Naive thymus-derived CD4-positive, alpha-beta T cell (primary cell): ENCODE data around the gene NUDT14. TPM values are rescaled to one million over a fixed set of nuclear protein-coding genes. Genes with fewer than 3 reads are reported as not detected.

Experiments used
- ATAC-seq: fragments of 150-1000 bp; cut with Tn5 transposase; 2 replicates; pipeline ENCODE4 v1.10.0; 2021; ENCODE audit warnings: mild to moderate bottlenecking, moderate library complexity
- CTCF ChIA-PET: fragments of 350-600 bp; sonication (Branson Sonifier 250); formaldehyde crosslinking; loops from one replicate; lab custom pipeline; 2021; ENCODE audit warnings: antibody characterized with exemption; lab: Charles Lee
- POLR2A ChIA-PET: fragments of 350-600 bp; sonication (Branson Sonifier 250); formaldehyde crosslinking; loops from one replicate; lab custom pipeline; 2021; ENCODE audit warnings: antibody characterized with exemption, inconsistent platforms; lab: Charles Lee
- DNase-seq, 9 donors: peaks; one replicate each; pipeline versions ENCODE4 v3.0.0 to v3.0.0-alpha.2; 2020 to 2022; ENCODE audit warnings: mixed read lengths in 1 of 9
- H3K27ac ChIP-seq: one replicate; pipeline ENCODE4 v1.7.0; 2013; ENCODE audit warnings: mild to moderate bottlenecking, low read depth, low read length, moderate library complexity
- H3K27me3 ChIP-seq, 2 donors: one replicate each; pipeline ENCODE4 v1.7.0; 2013; ENCODE audit warnings: low read length in 2 of 2, mild to moderate bottlenecking in 2 of 2, moderate library complexity in 2 of 2; ENCODE audit not compliant: control insufficient read depth in 2 of 2, insufficient read depth in 2 of 2
- H3K36me3 ChIP-seq, 3 experiments: 1 replicate in 2 of 3; 2 replicates in 1 of 3; pipeline ENCODE4 v1.7.0; 2013; ENCODE audit warnings: low read length in 3 of 3, mild to moderate bottlenecking in 3 of 3, moderate library complexity in 1 of 3; ENCODE audit not compliant: insufficient read depth in 3 of 3, control insufficient read depth in 2 of 3
- H3K4me1 ChIP-seq, 2 donors: one replicate each; pipeline ENCODE4 v1.7.0; 2013; ENCODE audit warnings: low read length in 2 of 2, mild to moderate bottlenecking in 2 of 2, moderate library complexity in 1 of 2; ENCODE audit not compliant: control insufficient read depth in 2 of 2, insufficient read depth in 2 of 2
- H3K4me3 ChIP-seq: 2 replicates; pipeline ENCODE4 v1.7.0; 2013; ENCODE audit warnings: mild to moderate bottlenecking, low read length
- H3K9me3 ChIP-seq, 3 experiments: 1 replicate in 2 of 3; 2 replicates in 1 of 3; pipeline ENCODE4 v1.7.0; 2013; ENCODE audit warnings: low read length in 3 of 3; ENCODE audit not compliant: control insufficient read depth in 2 of 3
- H3K27ac Mint-ChIP-seq, 9 donors: one replicate each; pipeline ENCODE4 v1.8.0; 2020 to 2022; ENCODE audit warnings: mixed read lengths in 9 of 9, mild to moderate bottlenecking in 8 of 9, moderate library complexity in 5 of 9, inconsistent platforms in 2 of 9
- H3K27me3 Mint-ChIP-seq, 5 donors: one replicate each; pipeline ENCODE4 v1.8.0; 2021 to 2022; ENCODE audit warnings: mixed read lengths in 5 of 5, mild to moderate bottlenecking in 1 of 5
- H3K36me3 Mint-ChIP-seq, 5 donors: one replicate each; pipeline ENCODE4 v1.8.0; 2020 to 2022; ENCODE audit warnings: mixed read lengths in 5 of 5, mild to moderate bottlenecking in 3 of 5, inconsistent platforms in 1 of 5
- H3K4me1 Mint-ChIP-seq, 7 donors: one replicate each; pipeline ENCODE4 v1.8.0; 2020 to 2022; ENCODE audit warnings: mixed read lengths in 7 of 7, mild to moderate bottlenecking in 3 of 7, inconsistent platforms in 1 of 7
- H3K4me3 Mint-ChIP-seq, 10 donors: one replicate each; pipeline ENCODE4 v1.8.0; 2020 to 2022; ENCODE audit warnings: mild to moderate bottlenecking in 10 of 10, mixed read lengths in 10 of 10, moderate library complexity in 6 of 10, inconsistent platforms in 2 of 10
- H3K9me3 Mint-ChIP-seq, 11 donors: one replicate each; pipeline ENCODE4 v1.8.0; 2020 to 2022; ENCODE audit warnings: mixed read lengths in 11 of 11, mild to moderate bottlenecking in 4 of 11, inconsistent platforms in 1 of 11, moderate library complexity in 1 of 11
- intact Hi-C, 2 donors: fragments of 100-400 bp; cut with micrococcal nuclease; formaldehyde crosslinking; loops; one replicate each; pipeline ENCODE4 v1.15.1; 2023
- polyA plus RNA-seq, 2 donors: library from polyadenylated mRNA; unstranded; fragments of 300-500 nt; fragmentation: Illumina TruSeq; gene quantifications; one replicate each; pipeline ENCODE4 v1.2.3, GENCODE V29; 2021
- total RNA-seq, 6 experiments: library from RNA in 5 of 6; stranded (reverse) in 5 of 6; gene quantifications; 1 replicate in 5 of 6; 2 replicates in 1 of 6; pipeline ENCODE4 v1.2.3 and lab custom pipeline; 2021 to 2026

Gene NUDT14
- total and polyA plus RNA-seq, 7 experiments from 2014 or later, result 17.3 to 29.6 (median 20.1) TPM

DNA sequence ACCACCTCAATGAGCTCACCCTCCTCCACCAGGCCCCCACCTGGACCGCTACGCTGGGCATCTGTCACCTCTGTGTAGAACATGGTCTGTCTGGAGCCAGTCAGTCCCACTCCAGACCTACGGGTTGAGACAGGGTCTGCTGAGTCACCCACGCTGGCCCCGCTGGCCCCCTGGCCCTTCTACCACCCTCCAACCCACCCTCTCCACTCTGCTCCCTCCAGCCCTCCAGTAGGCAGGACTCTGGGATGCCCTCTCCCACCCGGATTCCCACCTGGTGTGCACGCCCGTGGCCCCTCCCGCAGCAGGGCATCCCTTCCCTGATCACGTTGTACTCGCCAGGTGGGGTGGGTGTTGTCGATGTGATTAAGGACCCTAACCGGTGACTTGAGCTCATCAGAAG, 8.0 kb downstream of the NUDT14 start:
- Histone ChIP-seq H3K9me3 (no peaks in the 10 kb centered on the region), H3K36me3 (no peaks in the 10 kb centered on the region), H3K27me3 (peaks cover 0 to 6% of the 10 kb centered on the region in 2 donors), H3K4me1 (peaks cover 12 to 21% of the 10 kb centered on the region in 2 donors), H3K27ac (no peak overlapping the region), H3K4me3 (no peak overlapping the region)
- ATAC-seq (no peak), DNase-seq (no peak)
- Mint-ChIP-seq H3K27me3 (peaks cover 0 to 15% (median 7%) of the 10 kb centered on the region in 5 donors), H3K27ac (no peak overlapping the region), H3K4me3 (no peak overlapping the region), H3K4me1 (peaks cover 10 to 24% (median 14%) of the 10 kb centered on the region in 7 donors), H3K36me3 (no peaks in the 10 kb centered on the region), H3K9me3 (no peaks in the 10 kb centered on the region)
- ChIA-PET POLR2A (interaction anchor here (1.5 kb wide), 1 partner anchor 8 kb away, joined by 8 read pairs; the partner anchor contains the start of gene NUDT14), CTCF (interaction anchor here (0.6 kb wide), 1 partner anchor 13 kb away, joined by 3 read pairs; no protein-coding TSS in a partner anchor)
- intact Hi-C loops, result no loop called here

DNA sequence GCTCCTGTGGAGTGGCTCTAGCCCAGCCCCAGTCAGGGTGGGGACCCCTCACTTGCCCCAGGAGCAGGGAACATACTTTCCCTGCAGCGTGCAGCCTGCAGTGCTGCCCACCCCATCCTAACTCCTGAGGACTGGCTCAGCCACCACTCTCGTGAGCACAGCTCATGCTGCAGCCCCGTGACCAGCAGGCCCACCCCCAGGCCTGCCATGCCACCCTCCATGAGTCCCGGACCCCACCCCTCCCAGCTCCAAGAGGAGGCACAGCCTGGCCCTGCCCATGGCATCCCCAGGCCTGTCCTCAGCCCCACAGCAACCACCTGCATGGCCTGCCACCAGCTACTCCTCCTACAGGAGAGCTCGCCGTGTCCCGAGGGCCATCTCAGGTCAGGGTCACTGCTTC, 8.6 kb downstream of the NUDT14 start:
- no peak overlapping the region for H3K4me3 ChIP-seq
- H3K4me1 ChIP-seq, result peaks cover 12 to 21% of the 10 kb centered on the region in 2 donors
- no peaks in the 10 kb centered on the region for H3K9me3 ChIP-seq
- CTCF ChIA-PET, result interaction anchor here (0.6 kb wide), 1 partner anchor 12 kb away, joined by 3 read pairs; no protein-coding TSS in a partner anchor
- H3K27me3 ChIP-seq, result peaks cover 0 to 6% of the 10 kb centered on the region in 2 donors
- H3K9me3 Mint-ChIP-seq, result no peaks in the 10 kb centered on the region
- intact Hi-C loops, result no loop called here
- DNase-seq, result no peak
- peaks cover 10 to 24% (median 14%) of the 10 kb centered on the region in 7 donors for H3K4me1 Mint-ChIP-seq
- H3K27ac ChIP-seq, result no peak overlapping the region
- no peak overlapping the region for H3K4me3 Mint-ChIP-seq
- peaks cover 0 to 15% (median 7%) of the 10 kb centered on the region in 5 donors for H3K27me3 Mint-ChIP-seq
- ATAC-seq, result no peak
- no peaks in the 10 kb centered on the region for H3K36me3 Mint-ChIP-seq
- H3K36me3 ChIP-seq, result no peaks in the 10 kb centered on the region
- H3K27ac Mint-ChIP-seq, result no peak overlapping the region
- POLR2A ChIA-PET, result interaction anchor here (1.5 kb wide), 1 partner anchor 9 kb away, joined by 8 read pairs; the partner anchor contains the start of gene NUDT14

DNA sequence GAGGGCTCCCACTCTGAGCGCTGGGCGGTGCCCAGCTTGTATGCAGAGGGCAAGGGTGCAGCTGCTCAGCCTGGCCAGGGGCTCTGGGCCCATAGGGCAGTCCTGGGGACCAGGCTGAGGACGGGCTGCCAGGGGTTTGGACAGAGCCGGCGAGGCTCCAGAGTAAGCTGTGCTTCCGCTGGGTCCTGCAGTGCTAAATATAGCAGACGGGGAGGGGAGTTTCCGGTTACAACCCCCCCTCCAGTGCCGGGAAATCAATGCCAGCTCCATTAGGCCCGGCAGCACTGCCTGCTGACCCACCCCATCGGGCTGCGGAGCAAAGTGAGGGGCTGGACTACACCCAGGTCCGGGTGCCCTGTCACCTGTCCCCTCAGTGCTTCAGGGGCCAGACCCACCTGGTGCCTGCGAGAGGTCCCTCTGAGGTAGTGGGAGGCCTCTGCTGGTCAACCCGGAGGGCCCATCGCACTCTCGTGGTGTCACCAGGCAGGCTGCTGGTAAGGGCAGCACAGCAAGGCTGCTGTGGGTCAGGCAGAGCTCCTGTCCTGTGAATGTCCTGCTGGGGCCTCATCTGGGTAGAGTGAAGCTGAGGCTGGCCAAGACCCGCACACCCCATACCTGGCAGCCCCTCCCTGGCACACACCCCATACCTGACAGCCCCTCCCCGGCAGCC, 10.0 kb downstream of the NUDT14 start:
- intact Hi-C loops, result no loop called here
- DNase-seq (no peak), ATAC-seq (no peak)
- Mint-ChIP-seq H3K36me3 (no peaks in the 10 kb centered on the region), H3K27me3 (peaks cover 0 to 23% (median 15%) of the 10 kb centered on the region in 5 donors), H3K4me3 (peak overlapping the region in 1 of 10 donors; percentile 47), H3K9me3 (no peaks in the 10 kb centered on the region), H3K27ac (no peak overlapping the region), H3K4me1 (peaks cover 10 to 23% (median 15%) of the 10 kb centered on the region in 7 donors)
- ChIA-PET CTCF (interaction anchor here (1.2 kb wide), 1 partner anchor 24 kb away, joined by 4 read pairs; no protein-coding TSS in a partner anchor), POLR2A (no interaction called here)
- Histone ChIP-seq H3K27ac (no peak overlapping the region), H3K36me3 (no peaks in the 10 kb centered on the region), H3K9me3 (no peaks in the 10 kb centered on the region), H3K4me1 (peaks cover 12 to 21% of the 10 kb centered on the region in 2 donors), H3K27me3 (peaks cover 0 to 6% of the 10 kb centered on the region in 2 donors), H3K4me3 (no peak overlapping the region)

GRCh38 chr14:105169776-105170655, 11.1 kb downstream of the NUDT14 start:
- intact Hi-C loops, result loop anchor here (1.0 to 5.0 kb wide), 2 partner anchors 78 to 182 kb away; no protein-coding TSS in a partner anchor
- H3K4me1 ChIP-seq, result peaks cover 10 to 20% of the 10 kb centered on the region in 2 donors
- CTCF ChIA-PET, result interaction anchor here (1.3 kb wide), 1 partner anchor 83 kb away, joined by 3 read pairs; no protein-coding TSS in a partner anchor
- Mint-ChIP-seq H3K27me3 (peaks cover 0 to 23% (median 15%) of the 10 kb centered on the region in 5 donors), H3K27ac (peak overlapping the region in 2 of 9 donors; percentile 36 to 54), H3K36me3 (no peaks in the 10 kb centered on the region), H3K4me1 (peaks cover 8 to 22% (median 14%) of the 10 kb centered on the region in 7 donors), H3K4me3 (peak overlapping the region; percentile 46 to 85 (median 74)), H3K9me3 (no peaks in the 10 kb centered on the region)
- peaks cover 0 to 6% of the 10 kb centered on the region in 2 donors for H3K27me3 ChIP-seq
- POLR2A ChIA-PET, result no interaction called here
- H3K36me3 ChIP-seq, result no peaks in the 10 kb centered on the region
- H3K4me3 ChIP-seq, result no peak overlapping the region
- no peak for ATAC-seq
- DNase-seq, result peak in 3 of 9 donors; percentile 30 to 39 (median 35)
- no peaks in the 10 kb centered on the region for H3K9me3 ChIP-seq
- H3K27ac ChIP-seq, result no peak overlapping the region

- Mint-ChIP-seq H3K4me3 (peak overlapping the region; percentile 14 to 81 (median 64)), H3K9me3 (no peaks in the 10 kb centered on the region), H3K27me3 (peaks cover 0 to 23% (median 15%) of the 10 kb centered on the region in 5 donors), H3K27ac (no peak overlapping the region), H3K36me3 (no peaks in the 10 kb centered on the region), H3K4me1 (peaks cover 0 to 13% (median 5%) of the 10 kb centered on the region in 7 donors)
- ChIA-PET POLR2A (interaction anchor here (0.6 kb wide), 1 partner anchor 13 kb away, joined by 4 read pairs; no protein-coding TSS in a partner anchor), CTCF (interaction anchor here (1.3 kb wide), 1 partner anchor 82 kb away, joined by 3 read pairs; no protein-coding TSS in a partner anchor)
- no peaks in the 10 kb centered on the region for H3K9me3 ChIP-seq
- H3K27ac ChIP-seq, result no peak overlapping the region
- H3K4me3 ChIP-seq, result no peak overlapping the region
- H3K27me3 ChIP-seq, result peaks cover 0 to 6% of the 10 kb centered on the region in 2 donors
- peaks cover 6 to 11% of the 10 kb centered on the region in 2 donors for H3K4me1 ChIP-seq
- no peaks in the 10 kb centered on the region for H3K36me3 ChIP-seq
- DNase-seq (peak in 5 of 9 donors; percentile 29 to 52 (median 36)), ATAC-seq (peak; percentile 51)
- intact Hi-C loops, result loop anchor here (1.0 to 5.0 kb wide), 2 partner anchors 77 to 183 kb away; no protein-coding TSS in a partner anchor
These were observed 12.1 kb downstream of the NUDT14 start for GRCh38 chr14:105168979-105169507.
